IMR-90 (cell line): ENCODE data around the gene VPS37B. TPM values are rescaled to one million over a fixed set of nuclear protein-coding genes. Genes with fewer than 3 reads are reported as not detected.

Source experiments
- ATAC-seq: fragments of 200-7000 bp; cut with Tn5 transposase; 2 replicates; pipeline ENCODE4 v1.9.1; 2020; ENCODE audit warnings: low read depth, mild to moderate bottlenecking, moderate library complexity
- BruUV-seq: library from RNA; stranded (reverse); fragments of 400-500 nt; replicated peaks from 2 replicates; lab custom pipeline; 2021; lab: Mats Ljungman, UMichigan
- CTCF ChIA-PET: fragments of 300-600 bp; formaldehyde crosslinking; extraction: SDS; loops from one replicate; lab custom pipeline; 2021; ENCODE audit warnings: antibody characterized with exemption; lab: Yijun Ruan, JAX
- POLR2A ChIA-PET: fragments of 300-600 bp; sonication (Branson Sonifier 250); formaldehyde crosslinking; loops from one replicate; lab custom pipeline; 2022; ENCODE audit warnings: antibody characterized with exemption; ENCODE audit not compliant: unreplicated experiment; lab: Charles Lee
- DNase-seq: peaks from one replicate; pipeline ENCODE4 v3.0.0; 2013
- H2AFZ ChIP-seq: replicated peaks from 2 replicates; pipeline ENCODE3; 2013; ENCODE audit warnings: low read length, mild to moderate bottlenecking; ENCODE audit not compliant: poor library complexity
- H2AK5ac ChIP-seq: 2 replicates; pipeline ENCODE4 v1.6.1; 2013; ENCODE audit warnings: low read depth, low read length, inconsistent platforms
- H2AK9ac ChIP-seq: replicated peaks from 2 replicates; pipeline ENCODE3; 2013; ENCODE audit warnings: mild to moderate bottlenecking, low read depth, low read length, moderate library complexity; ENCODE audit not compliant: poor library complexity
- H2BK120ac ChIP-seq: 2 replicates; pipeline ENCODE4 v1.6.1; 2013; ENCODE audit warnings: low read depth, low read length, inconsistent platforms
- H2BK15ac ChIP-seq: 3 replicates; pipeline ENCODE4 v1.6.1; 2013; ENCODE audit warnings: low read depth, low read length, inconsistent platforms
- H2BK20ac ChIP-seq: 2 replicates; pipeline ENCODE4 v1.6.1; 2013; ENCODE audit warnings: low read depth, mild to moderate bottlenecking, inconsistent platforms, low read length, moderate library complexity
- H2BK5ac ChIP-seq: 2 replicates; pipeline ENCODE4 v1.6.1; 2013; ENCODE audit warnings: mild to moderate bottlenecking, low read depth, low read length, inconsistent platforms; ENCODE audit not compliant: poor library complexity, severe bottlenecking
- H3K14ac ChIP-seq: replicated peaks from 2 replicates; pipeline ENCODE4 v1.6.1; 2013; ENCODE audit warnings: low read depth, low read length, inconsistent platforms
- H3K18ac ChIP-seq: 2 replicates; pipeline ENCODE4 v1.6.1; 2013; ENCODE audit warnings: low read depth, low read length, control low read depth
- H3K23ac ChIP-seq: 2 replicates; pipeline ENCODE4 v1.6.1; 2013; ENCODE audit warnings: low read depth, low read length, inconsistent platforms
- H3K27ac ChIP-seq: 2 replicates; pipeline ENCODE4 v1.5.1; 2013; ENCODE audit warnings: mild to moderate bottlenecking, control low read depth, low read length; ENCODE audit not compliant: insufficient read depth
- H3K27me3 ChIP-seq: 2 replicates; pipeline ENCODE4 v1.6.1; 2013; ENCODE audit warnings: low read length; ENCODE audit not compliant: control insufficient read depth, insufficient read depth
- H3K36me3 ChIP-seq: 2 replicates; pipeline ENCODE4 v1.6.1; 2013; ENCODE audit warnings: low read length, mixed read lengths; ENCODE audit not compliant: control insufficient read depth, insufficient read depth
- H3K4ac ChIP-seq: 2 replicates; pipeline ENCODE4 v1.6.1; 2013; ENCODE audit warnings: low read depth, low read length, inconsistent platforms
- H3K4me1 ChIP-seq: 2 replicates; pipeline ENCODE4 v1.6.1; 2013; ENCODE audit warnings: low read length, mixed read lengths; ENCODE audit not compliant: control insufficient read depth, insufficient read depth
- H3K4me2 ChIP-seq: 2 replicates; pipeline ENCODE4 v1.6.1; 2013; ENCODE audit warnings: low read depth, mild to moderate bottlenecking, control low read depth, low read length, moderate library complexity
- H3K4me3 ChIP-seq: 2 replicates; pipeline ENCODE4 v1.5.1; 2013; ENCODE audit warnings: low read depth, mild to moderate bottlenecking, control low read depth, low read length, moderate library complexity; ENCODE audit not compliant: insufficient read depth
- H3K56ac ChIP-seq: 2 replicates; pipeline ENCODE4 v1.6.1; 2013; ENCODE audit warnings: low read length, inconsistent platforms; ENCODE audit not compliant: insufficient read depth; ENCODE audit errors: extremely low read depth
- H3K79me1 ChIP-seq, 2 experiments: 2 replicates each; pipeline ENCODE4 v1.6.1; 2013; ENCODE audit warnings: low read length in 2 of 2, inconsistent platforms in 1 of 2, low read depth in 1 of 2
- H3K9ac ChIP-seq: 2 replicates; pipeline ENCODE4 v1.6.1; 2013; ENCODE audit warnings: low read depth, low read length, control low read depth
- H3K9me1 ChIP-seq: 2 replicates; pipeline ENCODE4 v1.6.1; 2013; ENCODE audit warnings: low read length, inconsistent platforms; ENCODE audit not compliant: insufficient read depth
- H3K9me3 ChIP-seq: 2 replicates; pipeline ENCODE4 v1.6.1; 2013; ENCODE audit warnings: low read length; ENCODE audit not compliant: control insufficient read depth, insufficient read depth
- H4K20me1 ChIP-seq: 2 replicates; pipeline ENCODE4 v1.6.1; 2013; ENCODE audit warnings: low read length, inconsistent platforms; ENCODE audit not compliant: insufficient read depth
- H4K5ac ChIP-seq: 2 replicates; pipeline ENCODE4 v1.6.1; 2013; ENCODE audit warnings: mild to moderate bottlenecking, low read depth, low read length, control low read depth
- H4K8ac ChIP-seq, 2 experiments: 2 replicates each; pipeline ENCODE4 v1.6.1; 2013; ENCODE audit warnings: low read depth in 2 of 2, low read length in 2 of 2, control low read depth in 1 of 2, inconsistent platforms in 1 of 2
- H4K91ac ChIP-seq: 2 replicates; pipeline ENCODE4 v1.6.1; 2013; ENCODE audit warnings: low read depth, low read length, inconsistent platforms; ENCODE audit not compliant: insufficient read depth
- BHLHE40 ChIP-seq: fragments of 150-350 bp; IDR thresholded peaks from 2 replicates; pipeline ENCODE4 v1.6.1; 2016; ENCODE audit warnings: mild to moderate bottlenecking, low read depth, low read length
- CEBPB ChIP-seq: IDR thresholded peaks from 2 replicates; pipeline ENCODE4 v1.6.1; 2012; ENCODE audit warnings: low read depth, low read length, improper control_type of control experiment
- CHD1 ChIP-seq: IDR thresholded peaks from 2 replicates; pipeline ENCODE4 v1.6.1; 2012; ENCODE audit warnings: low read depth, low read length, improper control_type of control experiment
- ELK1 ChIP-seq: fragments of 150-350 bp; IDR thresholded peaks from 2 replicates; pipeline ENCODE4 v1.6.1; 2016; ENCODE audit warnings: low read depth, mild to moderate bottlenecking, low read length, moderate library complexity, borderline replicate concordance
- FOS ChIP-seq: fragments of 150-350 bp; IDR thresholded peaks from 2 replicates; pipeline ENCODE4 v1.6.1; 2016; ENCODE audit warnings: low read depth, low read length
- MAFK ChIP-seq: IDR thresholded peaks from 2 replicates; pipeline ENCODE4 v1.6.1; 2012; ENCODE audit warnings: low read depth, low read length, improper control_type of control experiment
- MXI1 ChIP-seq: IDR thresholded peaks from 2 replicates; pipeline ENCODE4 v1.6.1; 2012; ENCODE audit warnings: low read depth, mild to moderate bottlenecking, low read length, moderate library complexity, borderline replicate concordance
- NFE2L2 ChIP-seq: fragments of 150-350 bp; IDR thresholded peaks from 2 replicates; pipeline ENCODE4 v1.6.1; 2016; ENCODE audit warnings: low read depth, mild to moderate bottlenecking, low read length
- RAD21 ChIP-seq: IDR thresholded peaks from 2 replicates; pipeline ENCODE4 v1.6.1; 2012; ENCODE audit warnings: low read length, improper control_type of control experiment
- RFX5 ChIP-seq: IDR thresholded peaks from 2 replicates; pipeline ENCODE4 v1.8.0; 2012; ENCODE audit warnings: low read depth, mild to moderate bottlenecking, low read length, moderate library complexity
- WGBS, 2 experiments: methylation state at CpG; one replicate each; pipeline versions ENCODE4 v1.1.5 to v1.1.7; 2013; ENCODE audit warnings: missing lambda C conversion rate in 2 of 2; ENCODE audit not compliant: insufficient read length in 1 of 2; ENCODE audit errors: extremely low coverage in 2 of 2; 5-methylcytosine and 5-hydroxymethylcytosine counted together
- dilution Hi-C: fragments of 300-500 bp; cut with HindIII; formaldehyde crosslinking; loops from one replicate; pipeline ENCODE4 v1.14.3; 2018; ENCODE audit warnings: low sequenced_read_pairs; ENCODE audit not compliant: unreplicated experiment
- in situ Hi-C: fragments of 300-500 bp; cut with MboI; formaldehyde crosslinking; loops from 3 replicates; pipeline ENCODE4 v1.14.3; 2019; ENCODE audit warnings: low sequenced_read_pairs, inconsistent platforms, mixed read lengths
- intact Hi-C: fragments of 100-400 bp; cut with micrococcal nuclease; formaldehyde crosslinking; loops from 2 replicates; pipeline ENCODE4 v1.10.0; 2022
- polyA plus RNA-seq, 3 experiments: library from polyadenylated mRNA; depleted of rRNA; stranded (reverse); fragments of >200 nt; gene quantifications; 2 replicates each; pipeline ENCODE4 v1.2.3, GENCODE V29; 2012; ENCODE audit warnings: low replicate concordance in 1 of 3
- total RNA-seq: library from RNA; depleted of rRNA; stranded (reverse); fragments of >200 nt; gene quantifications from 2 replicates; pipeline ENCODE4 v1.2.3, GENCODE V29; 2012
- TF ChIP-seq, protein P1 (sequence below): conservative IDR thresholded peaks from 2 replicates; pipeline ENCODE4 v1.5.1; 2012; ENCODE audit warnings: mild to moderate bottlenecking, low read depth, low read length, improper control_type of control experiment
- TF ChIP-seq, protein P2 (sequence below): fragments of 150-350 bp; IDR thresholded peaks from 2 replicates; pipeline ENCODE4 v1.6.1; 2017; ENCODE audit warnings: mild to moderate bottlenecking, antibody characterized with exemption, low read length, low read depth

Gene VPS37B
- total and polyA plus RNA-seq, 2 of the 4 experiments (the other 2 are of a cell fraction): 8.6 to 25.7 TPM

GRCh38 chr12:122884091-122884826 lies 11.7 kb downstream of the VPS37B start (continued):
- no peak for TF ChIP-seq CEBPB

DNA sequence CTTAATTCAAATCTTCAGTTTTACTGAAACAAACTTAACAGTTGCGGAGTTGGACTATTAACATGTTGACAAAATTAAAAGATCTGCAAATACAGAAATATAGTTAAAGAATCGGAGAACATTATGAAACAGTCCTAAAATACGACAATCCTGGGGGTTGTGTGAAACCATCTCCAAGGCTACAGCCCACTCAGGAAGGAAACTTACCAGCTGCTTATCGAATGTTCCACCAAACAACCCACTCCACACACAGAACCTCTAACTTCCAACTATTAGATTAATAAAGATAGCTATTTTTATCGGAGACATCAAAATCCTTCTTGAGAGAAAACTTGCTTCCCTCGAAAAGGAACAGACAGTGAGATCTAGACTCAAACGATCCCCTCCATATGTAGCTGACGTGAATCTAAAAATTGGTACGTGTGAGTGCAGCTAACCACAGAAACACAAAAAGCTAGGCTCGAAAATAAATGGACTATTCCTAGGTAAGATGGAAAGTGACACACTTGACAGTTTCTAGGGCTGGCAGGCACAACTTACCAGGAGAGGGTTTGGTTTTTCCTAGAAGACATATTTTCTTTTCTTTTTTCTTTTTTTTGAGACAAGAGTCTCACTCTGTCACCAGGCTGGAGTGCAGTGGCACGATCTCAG lies 12.9 kb downstream of the VPS37B start:
- H3K4ac ChIP-seq: no peak overlapping the region
- H3K14ac ChIP-seq: no peak overlapping the region
- H3K27ac ChIP-seq: no peak overlapping the region
- no peak overlapping the region for H3K56ac ChIP-seq
- no peak overlapping the region for H2AFZ ChIP-seq
- no peaks in the 10 kb centered on the region for H3K36me3 ChIP-seq
- H3K4me1 ChIP-seq: peaks cover 26% of the 10 kb centered on the region
- no peak overlapping the region for H3K4me3 ChIP-seq
- H3K23ac ChIP-seq: no peak overlapping the region
- H4K20me1 ChIP-seq: peaks cover 79% of the 10 kb centered on the region
- H2BK120ac ChIP-seq: no peak overlapping the region
- H2AK5ac ChIP-seq: no peak overlapping the region
- no peak overlapping the region for H2BK5ac ChIP-seq
- no peaks in the 10 kb centered on the region for H3K27me3 ChIP-seq
- H4K5ac ChIP-seq: no peak overlapping the region
- ChIA-PET POLR2A (no interaction called here), CTCF (interaction anchor here (0.6 kb wide), 2 partner anchors 102 to 110 kb away, joined by 3 to 4 read pairs; no protein-coding TSS in a partner anchor)
- in situ Hi-C loops (no loop called here), dilution Hi-C loops (no loop called here), intact Hi-C loops (no loop called here)
- H3K79me1 ChIP-seq: peaks cover 22 to 81% of the 10 kb centered on the region in 2 experiments; a peak in 3 of 4 replicates
- H3K9me1 ChIP-seq: peaks cover 40% of the 10 kb centered on the region
- H4K8ac ChIP-seq: no peak overlapping the region
- no peaks in the 10 kb centered on the region for H3K9me3 ChIP-seq
- H4K91ac ChIP-seq: no peak overlapping the region
- H2AK9ac ChIP-seq: no peak overlapping the region
- H3K18ac ChIP-seq: no peak overlapping the region
- H2BK15ac ChIP-seq: no peak overlapping the region
- WGBS, 2 experiments: no CpG with 5 or more reads among the region's 11 CpGs
- ATAC-seq (no peak), DNase-seq (no peak)
- H3K4me2 ChIP-seq: no peak overlapping the region
- BruUV-seq: no TSS peak
- no peak overlapping the region for H3K9ac ChIP-seq
- H2BK20ac ChIP-seq: no peak overlapping the region
- TF ChIP-seq, protein P1, sequence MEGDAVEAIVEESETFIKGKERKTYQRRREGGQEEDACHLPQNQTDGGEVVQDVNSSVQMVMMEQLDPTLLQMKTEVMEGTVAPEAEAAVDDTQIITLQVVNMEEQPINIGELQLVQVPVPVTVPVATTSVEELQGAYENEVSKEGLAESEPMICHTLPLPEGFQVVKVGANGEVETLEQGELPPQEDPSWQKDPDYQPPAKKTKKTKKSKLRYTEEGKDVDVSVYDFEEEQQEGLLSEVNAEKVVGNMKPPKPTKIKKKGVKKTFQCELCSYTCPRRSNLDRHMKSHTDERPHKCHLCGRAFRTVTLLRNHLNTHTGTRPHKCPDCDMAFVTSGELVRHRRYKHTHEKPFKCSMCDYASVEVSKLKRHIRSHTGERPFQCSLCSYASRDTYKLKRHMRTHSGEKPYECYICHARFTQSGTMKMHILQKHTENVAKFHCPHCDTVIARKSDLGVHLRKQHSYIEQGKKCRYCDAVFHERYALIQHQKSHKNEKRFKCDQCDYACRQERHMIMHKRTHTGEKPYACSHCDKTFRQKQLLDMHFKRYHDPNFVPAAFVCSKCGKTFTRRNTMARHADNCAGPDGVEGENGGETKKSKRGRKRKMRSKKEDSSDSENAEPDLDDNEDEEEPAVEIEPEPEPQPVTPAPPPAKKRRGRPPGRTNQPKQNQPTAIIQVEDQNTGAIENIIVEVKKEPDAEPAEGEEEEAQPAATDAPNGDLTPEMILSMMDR: no peak
- no peak for TF ChIP-seq ELK1
- TF ChIP-seq FOS: no peak
- TF ChIP-seq, protein P2, sequence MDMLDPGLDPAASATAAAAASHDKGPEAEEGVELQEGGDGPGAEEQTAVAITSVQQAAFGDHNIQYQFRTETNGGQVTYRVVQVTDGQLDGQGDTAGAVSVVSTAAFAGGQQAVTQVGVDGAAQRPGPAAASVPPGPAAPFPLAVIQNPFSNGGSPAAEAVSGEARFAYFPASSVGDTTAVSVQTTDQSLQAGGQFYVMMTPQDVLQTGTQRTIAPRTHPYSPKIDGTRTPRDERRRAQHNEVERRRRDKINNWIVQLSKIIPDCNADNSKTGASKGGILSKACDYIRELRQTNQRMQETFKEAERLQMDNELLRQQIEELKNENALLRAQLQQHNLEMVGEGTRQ: no peak
- no peak for TF ChIP-seq CHD1
- TF ChIP-seq RFX5: no peak
- TF ChIP-seq MXI1: no peak
- no peak for TF ChIP-seq NFE2L2
- TF ChIP-seq MAFK: no peak
- no peak for TF ChIP-seq RAD21
- no peak for TF ChIP-seq CEBPB
- TF ChIP-seq BHLHE40: no peak
